Liver (tissue), 9 donors: ENCODE results near the gene MICU1. TPM values are rescaled to one million over a fixed set of nuclear protein-coding genes. Genes with fewer than 3 reads are reported as not detected.
"Not testable (repeated sequence)": the region's sequence is repeated elsewhere in the genome, so short reads cannot be mapped to it uniquely, and the experiment has no call there.

Source experiments
- DNase-seq: peaks from one replicate; pipeline ENCODE4 v3.0.0-alpha.2; 2017; ENCODE audit warnings: low spot score
- H3K27ac ChIP-seq, 2 donors: one replicate each; pipeline ENCODE4 v1.7.0; 2013; ENCODE audit warnings: inconsistent platforms in 2 of 2, low read length in 2 of 2, control low read depth in 1 of 2, low read depth in 1 of 2, mild to moderate bottlenecking in 1 of 2
- H3K27me3 ChIP-seq, 4 donors: one replicate each; pipeline versions ENCODE4 v1.6.1 to v1.7.0; 2013; ENCODE audit warnings: low read length in 3 of 4, inconsistent platforms in 1 of 4, mild to moderate bottlenecking in 1 of 4, moderate library complexity in 1 of 4; ENCODE audit not compliant: control insufficient read depth in 4 of 4, insufficient read depth in 4 of 4
- H3K36me3 ChIP-seq, 4 donors: one replicate each; pipeline versions ENCODE4 v1.6.1 to v1.7.0; 2013; ENCODE audit warnings: low read length in 3 of 4, mild to moderate bottlenecking in 3 of 4, low read depth in 1 of 4, moderate library complexity in 1 of 4; ENCODE audit not compliant: control insufficient read depth in 4 of 4, insufficient read depth in 3 of 4
- H3K4me1 ChIP-seq, 4 donors: one replicate each; pipeline versions ENCODE4 v1.6.1 to v1.7.0; 2013; ENCODE audit warnings: low read length in 3 of 4, mild to moderate bottlenecking in 3 of 4, moderate library complexity in 1 of 4; ENCODE audit not compliant: control insufficient read depth in 4 of 4, insufficient read depth in 4 of 4
- H3K4me3 ChIP-seq, 3 donors: one replicate each; pipeline versions ENCODE4 v1.6.1 to v1.7.0; 2013; ENCODE audit warnings: low read length in 3 of 3, control low read depth in 1 of 3, low read depth in 1 of 3, mild to moderate bottlenecking in 1 of 3
- H3K9ac ChIP-seq, 2 donors: one replicate each; pipeline ENCODE4 v1.7.0; 2013; ENCODE audit warnings: low read length in 2 of 2, mild to moderate bottlenecking in 2 of 2, moderate library complexity in 2 of 2, control low read depth in 1 of 2, low read depth in 1 of 2
- H3K9me3 ChIP-seq, 4 donors: one replicate each; pipeline versions ENCODE4 v1.6.1 to v1.7.0; 2013; ENCODE audit warnings: low read length in 3 of 4; ENCODE audit not compliant: control insufficient read depth in 4 of 4
- CTCF ChIP-seq: fragments of 150-350 bp; IDR thresholded peaks from 2 replicates; pipeline ENCODE4 v1.5.1; 2017; ENCODE audit warnings: improper control_type of control experiment, low read depth, low read length; ENCODE audit not compliant: missing input control
- FOXA1 ChIP-seq: IDR thresholded peaks from 2 replicates; pipeline ENCODE4 v1.6.1; 2016; ENCODE audit warnings: antibody characterized with exemption
- FOXA2 ChIP-seq: IDR thresholded peaks from 2 replicates; pipeline ENCODE4 v1.6.1; 2016; ENCODE audit warnings: antibody characterized with exemption
- GABPA ChIP-seq, 2 donors: IDR thresholded peaks in 1 of 2; conservative IDR thresholded peaks in 1 of 2; 2 replicates each; pipeline ENCODE4 v1.6.1; 2016; ENCODE audit warnings: antibody characterized with exemption in 2 of 2, mild to moderate bottlenecking in 1 of 2, moderate library complexity in 1 of 2
- HNF4A ChIP-seq, 2 donors: conservative IDR thresholded peaks; 2 replicates each; pipeline ENCODE4 v1.6.1; 2016; ENCODE audit warnings: antibody characterized with exemption in 2 of 2, mild to moderate bottlenecking in 2 of 2
- JUND ChIP-seq, 2 donors: IDR thresholded peaks; 2 replicates each; pipeline ENCODE4 v1.6.1; 2016; ENCODE audit warnings: antibody characterized with exemption in 2 of 2
- NR2F2 ChIP-seq: IDR thresholded peaks from 2 replicates; pipeline ENCODE4 v1.6.1; 2016; ENCODE audit warnings: antibody characterized with exemption
- RAD21 ChIP-seq, 2 donors: IDR thresholded peaks; 2 replicates each; pipeline ENCODE4 v1.6.1; 2016; ENCODE audit warnings: antibody characterized with exemption in 2 of 2, mild to moderate bottlenecking in 2 of 2
- RXRA ChIP-seq, 2 donors: IDR thresholded peaks; 2 replicates each; pipeline ENCODE4 v1.6.1; 2017 to 2018; ENCODE audit warnings: antibody characterized with exemption in 2 of 2, mild to moderate bottlenecking in 1 of 2
- SP1 ChIP-seq: IDR thresholded peaks from 2 replicates; pipeline ENCODE4 v1.6.1; 2018; ENCODE audit warnings: antibody characterized with exemption, mild to moderate bottlenecking
- TAF1 ChIP-seq: conservative IDR thresholded peaks from 2 replicates; pipeline ENCODE4 v1.6.1; 2016; ENCODE audit warnings: antibody characterized with exemption, mild to moderate bottlenecking
- WGBS: extraction: QIAGEN DNeasy Blood & Tissue Kit; methylation state at CpG from one replicate; pipeline ENCODE4 v1.1.7; 2013; 5-methylcytosine and 5-hydroxymethylcytosine counted together
- polyA plus RNA-seq, 2 donors: library from polyadenylated mRNA; stranded (reverse) in 1 of 2; unstranded in 1 of 2; fragments of 200-250 nt in 1 of 2; fragments of >200 nt in 1 of 2; fragmentation: Nextera tagmentation in 1 of 2; extraction: Ambion mirVana in 1 of 2; gene quantifications; one replicate each; pipeline versions ENCODE4 v1.2.1 to v1.2.3, GENCODE V29; 2013 to 2015
- total RNA-seq, 2 donors: library from RNA; depleted of rRNA; stranded (reverse); fragments of >200 nt; gene quantifications; one replicate each; pipeline ENCODE4 v1.2.3, GENCODE V29; 2014
- TF ChIP-seq, protein P1 (sequence below): IDR thresholded peaks from 2 replicates; pipeline ENCODE4 v1.6.1; 2016; ENCODE audit warnings: antibody characterized with exemption, mild to moderate bottlenecking
- TF ChIP-seq, protein P2 (sequence below): IDR thresholded peaks from 2 replicates; pipeline ENCODE4 v1.6.1; 2016; ENCODE audit warnings: antibody characterized with exemption
- donor health status: healthy.
- donor health status: healthy.
- donor health status: healthy.
- donor health status: healthy.
- donor health status: healthy.

MICU1 gene
- total and polyA plus RNA-seq, 4 donors: 26.4 to 47.4 (median 32.1) TPM

GRCh38 chr10:72445851-72446250, 180.0 kb downstream of the MICU1 start:
- Histone ChIP-seq H3K27me3 (no peaks in the 10 kb centered on the region), H3K36me3 (peaks cover 0 to 4% (median under 1%) of the 10 kb centered on the region in 4 donors), H3K4me1 (no peaks in the 10 kb centered on the region), H3K4me3 (no peak overlapping the region), H3K9ac (no peak overlapping the region), H3K9me3 (no peaks in the 10 kb centered on the region), H3K27ac (no peak overlapping the region)
- TF ChIP-seq SP1: no peak
- no peak for TF ChIP-seq GABPA (IDR thresholded peaks at IDR 0.05 in 1 of 2, conservative IDR thresholded peaks at IDR 0.05 in 1 of 2)
- TF ChIP-seq RAD21 (IDR thresholded peaks at IDR 0.05): no peak
- no peak for TF ChIP-seq FOXA2
- TF ChIP-seq CTCF: no peak
- TF ChIP-seq, protein P1, sequence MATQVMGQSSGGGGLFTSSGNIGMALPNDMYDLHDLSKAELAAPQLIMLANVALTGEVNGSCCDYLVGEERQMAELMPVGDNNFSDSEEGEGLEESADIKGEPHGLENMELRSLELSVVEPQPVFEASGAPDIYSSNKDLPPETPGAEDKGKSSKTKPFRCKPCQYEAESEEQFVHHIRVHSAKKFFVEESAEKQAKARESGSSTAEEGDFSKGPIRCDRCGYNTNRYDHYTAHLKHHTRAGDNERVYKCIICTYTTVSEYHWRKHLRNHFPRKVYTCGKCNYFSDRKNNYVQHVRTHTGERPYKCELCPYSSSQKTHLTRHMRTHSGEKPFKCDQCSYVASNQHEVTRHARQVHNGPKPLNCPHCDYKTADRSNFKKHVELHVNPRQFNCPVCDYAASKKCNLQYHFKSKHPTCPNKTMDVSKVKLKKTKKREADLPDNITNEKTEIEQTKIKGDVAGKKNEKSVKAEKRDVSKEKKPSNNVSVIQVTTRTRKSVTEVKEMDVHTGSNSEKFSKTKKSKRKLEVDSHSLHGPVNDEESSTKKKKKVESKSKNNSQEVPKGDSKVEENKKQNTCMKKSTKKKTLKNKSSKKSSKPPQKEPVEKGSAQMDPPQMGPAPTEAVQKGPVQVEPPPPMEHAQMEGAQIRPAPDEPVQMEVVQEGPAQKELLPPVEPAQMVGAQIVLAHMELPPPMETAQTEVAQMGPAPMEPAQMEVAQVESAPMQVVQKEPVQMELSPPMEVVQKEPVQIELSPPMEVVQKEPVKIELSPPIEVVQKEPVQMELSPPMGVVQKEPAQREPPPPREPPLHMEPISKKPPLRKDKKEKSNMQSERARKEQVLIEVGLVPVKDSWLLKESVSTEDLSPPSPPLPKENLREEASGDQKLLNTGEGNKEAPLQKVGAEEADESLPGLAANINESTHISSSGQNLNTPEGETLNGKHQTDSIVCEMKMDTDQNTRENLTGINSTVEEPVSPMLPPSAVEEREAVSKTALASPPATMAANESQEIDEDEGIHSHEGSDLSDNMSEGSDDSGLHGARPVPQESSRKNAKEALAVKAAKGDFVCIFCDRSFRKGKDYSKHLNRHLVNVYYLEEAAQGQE: no peak
- no peak for TF ChIP-seq JUND (IDR thresholded peaks at IDR 0.05)
- TF ChIP-seq, protein P2, sequence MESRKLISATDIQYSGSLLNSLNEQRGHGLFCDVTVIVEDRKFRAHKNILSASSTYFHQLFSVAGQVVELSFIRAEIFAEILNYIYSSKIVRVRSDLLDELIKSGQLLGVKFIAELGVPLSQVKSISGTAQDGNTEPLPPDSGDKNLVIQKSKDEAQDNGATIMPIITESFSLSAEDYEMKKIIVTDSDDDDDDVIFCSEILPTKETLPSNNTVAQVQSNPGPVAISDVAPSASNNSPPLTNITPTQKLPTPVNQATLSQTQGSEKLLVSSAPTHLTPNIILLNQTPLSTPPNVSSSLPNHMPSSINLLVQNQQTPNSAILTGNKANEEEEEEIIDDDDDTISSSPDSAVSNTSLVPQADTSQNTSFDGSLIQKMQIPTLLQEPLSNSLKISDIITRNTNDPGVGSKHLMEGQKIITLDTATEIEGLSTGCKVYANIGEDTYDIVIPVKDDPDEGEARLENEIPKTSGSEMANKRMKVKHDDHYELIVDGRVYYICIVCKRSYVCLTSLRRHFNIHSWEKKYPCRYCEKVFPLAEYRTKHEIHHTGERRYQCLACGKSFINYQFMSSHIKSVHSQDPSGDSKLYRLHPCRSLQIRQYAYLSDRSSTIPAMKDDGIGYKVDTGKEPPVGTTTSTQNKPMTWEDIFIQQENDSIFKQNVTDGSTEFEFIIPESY: no peak
- TF ChIP-seq RXRA (IDR thresholded peaks at IDR 0.05): no peak
- no peak for TF ChIP-seq TAF1
- no peak for TF ChIP-seq NR2F2
- no peak for TF ChIP-seq HNF4A (conservative IDR thresholded peaks at IDR 0.05)
- no peak for TF ChIP-seq FOXA1
- no peak for DNase-seq
- 93% methylated on average over 3 of the region's 3 CpGs for WGBS

DNA sequence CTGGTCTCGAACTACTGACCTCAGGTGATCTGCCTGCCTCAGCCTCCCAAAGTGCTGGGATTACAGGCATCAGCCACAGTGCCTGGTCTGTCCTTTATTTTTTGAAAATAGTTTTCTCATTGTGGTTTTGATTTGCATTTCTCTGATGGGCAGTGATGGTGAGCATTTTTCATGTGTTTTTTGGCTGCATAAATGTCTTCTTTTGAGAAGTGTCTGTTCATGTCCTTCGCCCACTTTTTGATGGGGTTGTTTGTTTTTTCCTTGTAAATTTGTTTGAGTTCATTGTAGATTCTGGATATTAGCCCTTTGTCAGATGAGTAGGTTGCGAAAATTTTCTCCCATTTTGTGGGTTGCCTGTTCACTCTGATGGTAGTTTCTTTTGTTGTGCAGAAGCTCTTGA, 182.9 kb downstream of the MICU1 start:
- H3K4me1 ChIP-seq, H3K4me3 ChIP-seq, H3K9ac ChIP-seq, H3K27ac ChIP-seq, H3K36me3 ChIP-seq, H3K27me3 ChIP-seq, DNase-seq, H3K9me3 ChIP-seq: not testable (repeated sequence)
- over 99% methylated on average over 2 of the region's 3 CpGs for WGBS
